ENCODE data around the gene RBMY1F.
"Not testable (repeated sequence)": the region's sequence is repeated elsewhere in the genome, so short reads cannot be mapped to it uniquely, and the experiment has no call there.

The RBMY1F gene

GRCh38 chrY:22182823-22183222 lies at the start of gene RBMY1F:
Gene RBMY1F, minus strand, starts transcription at chrY:22182923. Its CDS starts 1,954 bp downstream, at chrY:22180969.
- not testable (repeated sequence) for H3K9me2 ChIP-seq (replicated peaks; ENCODE audit: low read depth, low read length); H3K4me1 ChIP-seq (ENCODE audit: insufficient read depth, low read length, poor library complexity, severe bottlenecking); H3K4me2 ChIP-seq (ENCODE audit: low read depth, low read length, poor library complexity, severe bottlenecking); H3K27me3 ChIP-seq (ENCODE audit: insufficient read depth, low read length, poor library complexity, severe bottlenecking); H3K4me3 ChIP-seq (ENCODE audit: low read length, poor library complexity, severe bottlenecking); H3K36me3 ChIP-seq (ENCODE audit: insufficient read depth, low read length); H3K9me3 ChIP-seq (ENCODE audit: insufficient read depth, low read depth, low read length); H3K9ac ChIP-seq (ENCODE audit: low read depth, low read length, poor library complexity, severe bottlenecking); H4K20me1 ChIP-seq (ENCODE audit: insufficient read depth, low read length, poor library complexity, severe bottlenecking); H2AFZ ChIP-seq (ENCODE audit: low read length); H3F3A ChIP-seq (ENCODE audit: low read depth); H3K79me2 ChIP-seq (ENCODE audit: insufficient read depth, low read length)

GRCh38 chrY:22151144-22151543 lies 31.6 kb downstream of the RBMY1F start:
- H3K36me3 ChIP-seq (ENCODE audit: insufficient read depth, low read length); H3K9me2 ChIP-seq (replicated peaks; ENCODE audit: low read depth, low read length); H3K4me2 ChIP-seq (ENCODE audit: low read depth, low read length, poor library complexity, severe bottlenecking); H3K4me1 ChIP-seq (ENCODE audit: insufficient read depth, low read length, poor library complexity, severe bottlenecking); H4K20me1 ChIP-seq (ENCODE audit: insufficient read depth, low read length, poor library complexity, severe bottlenecking); H3K9me3 ChIP-seq (ENCODE audit: insufficient read depth, low read depth, low read length); H3K4me3 ChIP-seq (ENCODE audit: low read length, poor library complexity, severe bottlenecking); H2AFZ ChIP-seq (ENCODE audit: low read length); H3K9ac ChIP-seq (ENCODE audit: low read depth, low read length, poor library complexity, severe bottlenecking); H3K27me3 ChIP-seq (ENCODE audit: insufficient read depth, low read length, poor library complexity, severe bottlenecking); H3K79me2 ChIP-seq (ENCODE audit: insufficient read depth, low read length); H3F3A ChIP-seq (ENCODE audit: low read depth): not testable (repeated sequence)

- H3K79me2 ChIP-seq (ENCODE audit: insufficient read depth, low read length); H3K4me3 ChIP-seq (ENCODE audit: low read length, poor library complexity, severe bottlenecking); H3K9ac ChIP-seq (ENCODE audit: low read depth, low read length, poor library complexity, severe bottlenecking); H3K9me3 ChIP-seq (ENCODE audit: insufficient read depth, low read depth, low read length); H2AFZ ChIP-seq (ENCODE audit: low read length); H3K36me3 ChIP-seq (ENCODE audit: insufficient read depth, low read length); H3K27me3 ChIP-seq (ENCODE audit: insufficient read depth, low read length, poor library complexity, severe bottlenecking); H3K9me2 ChIP-seq (replicated peaks; ENCODE audit: low read depth, low read length); H3K4me2 ChIP-seq (ENCODE audit: low read depth, low read length, poor library complexity, severe bottlenecking); H4K20me1 ChIP-seq (ENCODE audit: insufficient read depth, low read length, poor library complexity, severe bottlenecking); H3K4me1 ChIP-seq (ENCODE audit: insufficient read depth, low read length, poor library complexity, severe bottlenecking); H3F3A ChIP-seq (ENCODE audit: low read depth): not testable (repeated sequence)
Measured at GRCh38 chrY:22141011-22141695, 41.6 kb downstream of the RBMY1F start.

- H3K9ac ChIP-seq (ENCODE audit: low read depth, low read length, poor library complexity, severe bottlenecking); H3K9me2 ChIP-seq (replicated peaks; ENCODE audit: low read depth, low read length); H3K79me2 ChIP-seq (ENCODE audit: insufficient read depth, low read length); H3K9me3 ChIP-seq (ENCODE audit: insufficient read depth, low read depth, low read length); H3F3A ChIP-seq (ENCODE audit: low read depth); H3K4me1 ChIP-seq (ENCODE audit: insufficient read depth, low read length, poor library complexity, severe bottlenecking); H3K36me3 ChIP-seq (ENCODE audit: insufficient read depth, low read length); H3K4me3 ChIP-seq (ENCODE audit: low read length, poor library complexity, severe bottlenecking); H3K27me3 ChIP-seq (ENCODE audit: insufficient read depth, low read length, poor library complexity, severe bottlenecking); H2AFZ ChIP-seq (ENCODE audit: low read length); H4K20me1 ChIP-seq (ENCODE audit: insufficient read depth, low read length, poor library complexity, severe bottlenecking); H3K4me2 ChIP-seq (ENCODE audit: low read depth, low read length, poor library complexity, severe bottlenecking): not testable (repeated sequence)
Measured at GRCh38 chrY:22134719-22135118, 48.0 kb downstream of the RBMY1F start.

- H3K79me2 ChIP-seq (ENCODE audit: insufficient read depth, low read length); H3K4me3 ChIP-seq (ENCODE audit: low read length, poor library complexity, severe bottlenecking); H3K27me3 ChIP-seq (ENCODE audit: insufficient read depth, low read length, poor library complexity, severe bottlenecking); H3K4me1 ChIP-seq (ENCODE audit: insufficient read depth, low read length, poor library complexity, severe bottlenecking); H3K9me3 ChIP-seq (ENCODE audit: insufficient read depth, low read depth, low read length); H3K9me2 ChIP-seq (replicated peaks; ENCODE audit: low read depth, low read length); H3K36me3 ChIP-seq (ENCODE audit: insufficient read depth, low read length); H2AFZ ChIP-seq (ENCODE audit: low read length); H4K20me1 ChIP-seq (ENCODE audit: insufficient read depth, low read length, poor library complexity, severe bottlenecking); H3K9ac ChIP-seq (ENCODE audit: low read depth, low read length, poor library complexity, severe bottlenecking); H3K4me2 ChIP-seq (ENCODE audit: low read depth, low read length, poor library complexity, severe bottlenecking); H3F3A ChIP-seq (ENCODE audit: low read depth): not testable (repeated sequence)
Measured at GRCh38 chrY:22130494-22130893, 52.2 kb downstream of the RBMY1F start.

Data from Loucy (cell line).